Measurements from ENCODE around the gene OR4N2. TPM values are rescaled to one million over a fixed set of nuclear protein-coding genes. Genes with fewer than 3 reads are reported as not detected.

OR4N2 gene
- polyA plus RNA-seq, 3 donors, result not detected

DNA sequence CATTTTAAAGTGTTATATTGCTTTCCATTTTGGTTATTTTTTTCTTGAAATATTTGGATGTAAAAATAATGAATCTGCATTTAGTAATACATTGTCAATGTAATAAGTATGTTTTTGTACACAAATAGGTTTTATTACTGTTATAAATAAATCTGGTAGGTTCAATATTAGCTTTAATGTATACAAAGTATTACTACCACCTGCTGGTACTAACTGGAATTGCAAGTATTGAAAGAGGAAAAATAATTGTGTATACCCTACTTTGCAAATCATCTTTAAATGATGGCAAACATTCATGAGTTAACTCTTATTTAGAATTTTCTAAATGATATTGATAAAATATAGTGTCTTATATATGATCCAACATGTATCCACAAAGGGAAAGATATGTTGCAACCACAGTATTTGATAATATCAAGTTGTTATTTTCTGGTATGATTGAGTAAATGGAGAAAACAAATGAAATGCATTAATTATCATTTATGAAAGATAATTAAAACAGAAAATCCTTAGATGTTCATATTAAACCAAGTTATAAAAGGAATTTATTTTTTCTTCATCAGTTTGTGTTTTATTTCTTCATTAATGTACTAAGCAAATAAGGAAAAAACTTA is 74.6 kb downstream of the OR4N2 start:
- DNase-seq, result peak in 1 of 3 donors; percentile 1

More for the DNA sequence above, 74.6 kb downstream of the OR4N2 start:
- no peaks in the 10 kb centered on the region for H3K9me3 ChIP-seq (replicated peaks in 1 of 2; ENCODE audit: control insufficient read depth in 1 of 2, insufficient read depth in 1 of 2, low read length in 2 of 2)
- no peaks in the 10 kb centered on the region for H3K27me3 ChIP-seq (ENCODE audit: control insufficient read depth in 2 of 2, insufficient read depth in 2 of 2, low read length in 2 of 2)
- Mint-ChIP-seq H3K36me3 (no peaks in the 10 kb centered on the region), H3K27me3 (ENCODE audit: low read depth in 3 of 3) (peaks cover 0 to 5% (median 1%) of the 10 kb centered on the region in 3 donors), H3K4me1 (no peaks in the 10 kb centered on the region), H3K9me3 (no peaks in the 10 kb centered on the region), H3K4me3 (no peak overlapping the region), H3K27ac (no peak overlapping the region)
- intact Hi-C loops (cut with micrococcal nuclease), result no loop called here
- no peak overlapping the region for H2AFZ ChIP-seq (ENCODE audit: insufficient read depth, low read depth, low read length, poor library complexity, severe bottlenecking)
- H3K4me3 ChIP-seq (replicated peaks in 1 of 3; ENCODE audit: low read depth in 2 of 3, low read length in 3 of 3), result no peak overlapping the region
- no peaks in the 10 kb centered on the region for H4K20me1 ChIP-seq (ENCODE audit: insufficient read depth, low read length)
- H3K36me3 ChIP-seq (replicated peaks in 1 of 2; ENCODE audit: control insufficient read depth in 1 of 2, insufficient read depth in 2 of 2, low read length in 2 of 2), result no peaks in the 10 kb centered on the region
- H3K9ac ChIP-seq (ENCODE audit: insufficient read depth, low read length, poor library complexity, severe bottlenecking), result no peak overlapping the region
- H3K79me2 ChIP-seq (ENCODE audit: insufficient read depth, low read length), result no peaks in the 10 kb centered on the region
- no peaks in the 10 kb centered on the region for H3K4me1 ChIP-seq (ENCODE audit: control insufficient read depth in 1 of 2, insufficient read depth in 2 of 2, low read length in 2 of 2)
- H3K4me2 ChIP-seq (replicated peaks; ENCODE audit: extremely low read depth, low read length, poor library complexity, severe bottlenecking), result no peak overlapping the region
- TF ChIP-seq, protein P1, sequence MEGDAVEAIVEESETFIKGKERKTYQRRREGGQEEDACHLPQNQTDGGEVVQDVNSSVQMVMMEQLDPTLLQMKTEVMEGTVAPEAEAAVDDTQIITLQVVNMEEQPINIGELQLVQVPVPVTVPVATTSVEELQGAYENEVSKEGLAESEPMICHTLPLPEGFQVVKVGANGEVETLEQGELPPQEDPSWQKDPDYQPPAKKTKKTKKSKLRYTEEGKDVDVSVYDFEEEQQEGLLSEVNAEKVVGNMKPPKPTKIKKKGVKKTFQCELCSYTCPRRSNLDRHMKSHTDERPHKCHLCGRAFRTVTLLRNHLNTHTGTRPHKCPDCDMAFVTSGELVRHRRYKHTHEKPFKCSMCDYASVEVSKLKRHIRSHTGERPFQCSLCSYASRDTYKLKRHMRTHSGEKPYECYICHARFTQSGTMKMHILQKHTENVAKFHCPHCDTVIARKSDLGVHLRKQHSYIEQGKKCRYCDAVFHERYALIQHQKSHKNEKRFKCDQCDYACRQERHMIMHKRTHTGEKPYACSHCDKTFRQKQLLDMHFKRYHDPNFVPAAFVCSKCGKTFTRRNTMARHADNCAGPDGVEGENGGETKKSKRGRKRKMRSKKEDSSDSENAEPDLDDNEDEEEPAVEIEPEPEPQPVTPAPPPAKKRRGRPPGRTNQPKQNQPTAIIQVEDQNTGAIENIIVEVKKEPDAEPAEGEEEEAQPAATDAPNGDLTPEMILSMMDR (IDR thresholded peaks at IDR 0.05), result peak; percentile 90
- H3K27ac ChIP-seq (ENCODE audit: low read depth in 1 of 2, low read length in 2 of 2), result no peak overlapping the region

Other genes with a start within 250 kb of the OR4N2 start
- not detected for gene OR11H2, start 89.9 kb upstream of the OR4N2 start, polyA plus RNA-seq
- gene OR4Q3, start 60.2 kb upstream of the OR4N2 start, polyA plus RNA-seq, result not detected
- not detected for gene OR4M1, start 30.3 kb upstream of the OR4N2 start, polyA plus RNA-seq
- gene OR4K2, start 71.4 kb downstream of the OR4N2 start, polyA plus RNA-seq, result not detected
- not detected for gene OR4K5, start 116.8 kb downstream of the OR4N2 start, polyA plus RNA-seq
- gene OR4K1, start 127.1 kb downstream of the OR4N2 start, polyA plus RNA-seq, result not detected
- not detected for gene OR4K15, start 171.8 kb downstream of the OR4N2 start, polyA plus RNA-seq
- gene OR4Q2, start 198.4 kb downstream of the OR4N2 start, polyA plus RNA-seq, result not detected
- gene OR4K14, start 215.5 kb downstream of the OR4N2 start, polyA plus RNA-seq, result not detected
- gene OR4K13, start 232.3 kb downstream of the OR4N2 start, polyA plus RNA-seq, result not detected